K562 (cell line): ENCODE results near the gene SPHK1. TPM values are rescaled to one million over a fixed set of nuclear protein-coding genes. Genes with fewer than 3 reads are reported as not detected.
A peak's percentile ranks its signal among the peaks of the same experiment; 100 is the strongest.

Experiments used
- C11orf30 ChIP-seq: fragments of 450-650 bp; IDR thresholded peaks from 2 replicates; pipeline ENCODE4 v1.6.1; 2016; ENCODE audit warnings: low read depth, mild to moderate bottlenecking
- CCNT2 ChIP-seq: IDR thresholded peaks from 2 replicates; pipeline ENCODE4 v1.6.1; 2011; ENCODE audit warnings: borderline replicate concordance, low read depth, mild to moderate bottlenecking, moderate library complexity, mixed read lengths, low read length; ENCODE audit not compliant: insufficient read length; ENCODE audit errors: extremely low read depth
- CXXC5 ChIP-seq: fragments of 250-450 bp; sonication (Bioruptor Pico); IDR thresholded peaks from 2 replicates; pipeline ENCODE4 v1.8.0; 2022; ENCODE audit warnings: inconsistent platforms, mild to moderate bottlenecking, moderate library complexity
- E2F1 ChIP-seq: sonication (generic); formaldehyde crosslinking; IDR thresholded peaks from 2 replicates; pipeline ENCODE4 v1.8.1; 2023; ENCODE audit warnings: mild to moderate bottlenecking, missing genetic modification reagents, moderate library complexity
- EHMT2 ChIP-seq: fragments of 450-650 bp; IDR thresholded peaks from 2 replicates; pipeline ENCODE4 v1.6.1; 2018; ENCODE audit warnings: antibody characterized with exemption
- EP300 ChIP-seq: IDR thresholded peaks from 2 replicates; pipeline ENCODE4 v1.6.1; 2012; ENCODE audit warnings: low read length, improper control_type of control experiment
- ERF ChIP-seq: fragments of 450-650 bp; formaldehyde crosslinking; IDR thresholded peaks from 2 replicates; pipeline ENCODE4 v1.4.0; 2020; ENCODE audit warnings: mild to moderate bottlenecking, mixed read lengths
- HDAC1 ChIP-seq, 2 experiments: fragments of 450-650 bp; IDR thresholded peaks; 2 replicates each; pipeline ENCODE4 v1.6.1; 2016 to 2017; ENCODE audit warnings: inconsistent platforms in 1 of 2, mild to moderate bottlenecking in 1 of 2, moderate library complexity in 1 of 2
- MCM2 ChIP-seq: fragments of 450-650 bp; IDR thresholded peaks from 2 replicates; pipeline ENCODE4 v1.6.1; 2017; ENCODE audit warnings: low read depth, mild to moderate bottlenecking
- MITF ChIP-seq: IDR thresholded peaks from 2 replicates; pipeline ENCODE4 v1.6.1; 2014; ENCODE audit warnings: antibody characterized with exemption
- MTA2 ChIP-seq: fragments of 450-650 bp; IDR thresholded peaks from 2 replicates; pipeline ENCODE4 v1.6.1; 2016; ENCODE audit warnings: low read depth
- MTA3 ChIP-seq: fragments of 450-650 bp; formaldehyde crosslinking; IDR thresholded peaks from 2 replicates; pipeline ENCODE4 v1.6.1; 2017; ENCODE audit warnings: mild to moderate bottlenecking, borderline replicate concordance
- PATZ1 ChIP-seq: fragments of 250-450 bp; sonication (Bioruptor Pico); IDR thresholded peaks from 2 replicates; pipeline ENCODE4 v1.5.0; 2020; ENCODE audit warnings: mild to moderate bottlenecking, borderline replicate concordance
- POLR2B ChIP-seq: fragments of 450-650 bp; IDR thresholded peaks from 2 replicates; pipeline ENCODE4 v1.6.1; 2018; ENCODE audit warnings: low read depth; ENCODE audit not compliant: partially characterized antibody
- SMARCA4 ChIP-seq: fragments of 450-650 bp; IDR thresholded peaks from 2 replicates; pipeline ENCODE4 v1.6.1; 2016
- SMARCC2 ChIP-seq: fragments of 450-650 bp; IDR thresholded peaks from 2 replicates; pipeline ENCODE4 v1.6.1; 2017; ENCODE audit warnings: antibody characterized with exemption, moderate library complexity, mild to moderate bottlenecking, low read depth
- TEAD4 ChIP-seq, 2 experiments: sonication (generic) in 1 of 2; formaldehyde crosslinking in 1 of 2; IDR thresholded peaks; 2 replicates each; pipeline versions ENCODE4 v1.6.1 to v1.8.0; 2012 to 2022; ENCODE audit warnings: borderline replicate concordance in 1 of 2, inconsistent platforms in 1 of 2, low read length in 1 of 2, mild to moderate bottlenecking in 1 of 2, missing genetic modification reagents in 1 of 2
- ZMIZ1 ChIP-seq, 2 experiments: fragments of 150-350 bp in 1 of 2; IDR thresholded peaks; 2 replicates each; pipeline ENCODE4 v1.6.1; 2012 to 2016; ENCODE audit warnings: low read depth in 2 of 2, low read length in 2 of 2, mild to moderate bottlenecking in 1 of 2, moderate library complexity in 1 of 2
- ZNF23 ChIP-seq: fragments of 250-450 bp; sonication (Bioruptor Pico); IDR thresholded peaks from 2 replicates; pipeline ENCODE4 v1.4.0; 2020; ENCODE audit warnings: mild to moderate bottlenecking
- polyA plus RNA-seq, 8 experiments: library from polyadenylated mRNA; depleted of rRNA in 4 of 8; stranded (reverse) in 5 of 8; unstranded in 3 of 8; fragments of >200 nt; fragmentation: Nextera tagmentation in 2 of 8; fragmentation: Illumina TruSeq in 1 of 8; extraction: Ambion mirVana in 2 of 8; extraction: Trizol in 1 of 8; gene quantifications; 2 replicates each; pipeline versions ENCODE4 v1.2.1 to v1.2.3, GENCODE V29; 2011 to 2014; ENCODE audit warnings: inconsistent platforms in 1 of 8, missing spikeins in 1 of 8
- total RNA-seq, 7 experiments: library from RNA; depleted of rRNA in 6 of 7; stranded (reverse); fragments of >200 nt in 6 of 7; fragmentation: Illumina TruSeq in 2 of 7; extraction: Trizol in 2 of 7; gene quantifications; 2 replicates each; pipeline versions ENCODE4 v1.2.1 to v1.2.3, GENCODE V29; 2011 to 2021; ENCODE audit warnings: low replicate concordance in 1 of 7

SPHK1 gene
- total and polyA plus RNA-seq, 9 of the 15 experiments (the other 6 are each of a cell fraction or from before 2014, with no cell fraction given), result 0.21 to 60.3 (median 14.5) TPM

- TF ChIP-seq E2F1, result peak; percentile 30; the same call in 1 of the 2 replicates
- peak in 1 of 2 experiments; percentile 52; a peak in 1 of 4 replicates for TF ChIP-seq HDAC1 (IDR thresholded peaks at IDR 0.05)
- no peak for TF ChIP-seq ZNF23 (CRISPR knock-in tag)
- 0 out of 2 replicates have a peak, but pooled peaks have one; percentile 24 for TF ChIP-seq MTA3
- peak; percentile 93 for TF ChIP-seq CCNT2
- no peak for TF ChIP-seq MITF
- peak; percentile 63; the same call in 1 of the 2 replicates for TF ChIP-seq MTA2
- peak; percentile 65 for TF ChIP-seq SMARCA4
- TF ChIP-seq POLR2B, result no peak
- TF ChIP-seq MCM2, result no peak
- peak; percentile 73 for TF ChIP-seq CXXC5 (CRISPR knock-in tag)
- TF ChIP-seq PATZ1 (CRISPR knock-in tag), result no peak
- no peak for TF ChIP-seq EHMT2
- no peak for TF ChIP-seq ERF (CRISPR knock-in tag)
- no peak for TF ChIP-seq C11orf30
- peak; percentile 84 for TF ChIP-seq TEAD4 (IDR thresholded peaks at IDR 0.05; ENCODE audit: low read length)
- no peak for TF ChIP-seq TEAD4 (CRISPR knock-in tag; IDR thresholded peaks at IDR 0.05; ENCODE audit: borderline replicate concordance)
- peak; percentile 39; the same call in 1 of the 2 replicates for TF ChIP-seq EP300
- TF ChIP-seq SMARCC2, result no peak
- no peak for TF ChIP-seq ZMIZ1 (IDR thresholded peaks at IDR 0.05; ENCODE audit: low read depth in 2 of 2, low read length in 2 of 2)
These were observed 30.2 kb downstream of the SPHK1 start (continued) for GRCh38 chr17:76414334-76415295.
